Astrocyte (in vitro differentiated cells and primary cell): ENCODE results near the gene ASAP2. TPM values are rescaled to one million over a fixed set of nuclear protein-coding genes. Genes with fewer than 3 reads are reported as not detected.

Source experiments
- DNase-seq: peaks from one replicate; pipeline ENCODE4 v3.0.0-alpha.2; 2010; ENCODE audit warnings: low read depth
- FAIRE-seq: peaks from 2 replicates; lab custom pipeline; 2011; peaks lifted over from hg19 to GRCh38; lab: Jason Lieb, UNC
- H2AFZ ChIP-seq: 2 replicates; pipeline ENCODE4 v1.6.0; 2012; ENCODE audit warnings: low read depth, low read length, inconsistent platforms
- H3K27ac ChIP-seq: 2 replicates; pipeline ENCODE4 v1.5.1; 2011; ENCODE audit warnings: low read depth, low read length, inconsistent platforms
- H3K27me3 ChIP-seq: 2 replicates; pipeline ENCODE4 v1.6.0; 2011; ENCODE audit warnings: low read length, inconsistent platforms; ENCODE audit not compliant: insufficient read depth
- H3K36me3 ChIP-seq: 2 replicates; pipeline ENCODE4 v1.5.1; 2011; ENCODE audit warnings: low read length, inconsistent platforms; ENCODE audit not compliant: insufficient read depth
- H3K4me1 ChIP-seq: 2 replicates; pipeline ENCODE4 v1.5.1; 2011; ENCODE audit warnings: low read length, inconsistent platforms; ENCODE audit not compliant: insufficient read depth
- H3K4me2 ChIP-seq: 2 replicates; pipeline ENCODE4 v1.6.0; 2012; ENCODE audit warnings: low read length, inconsistent platforms
- H3K4me3 ChIP-seq: 2 replicates; pipeline ENCODE4 v1.5.1; 2011; ENCODE audit warnings: low read depth, mild to moderate bottlenecking, low read length, inconsistent platforms; ENCODE audit not compliant: insufficient read depth
- H3K79me2 ChIP-seq: 2 replicates; pipeline ENCODE4 v1.6.0; 2012; ENCODE audit warnings: mild to moderate bottlenecking, low read length, inconsistent platforms; ENCODE audit not compliant: insufficient read depth
- H3K9ac ChIP-seq: 2 replicates; pipeline ENCODE4 v1.6.0; 2012; ENCODE audit warnings: mild to moderate bottlenecking, low read length, inconsistent platforms
- H3K9me3 ChIP-seq: 2 replicates; pipeline ENCODE4 v1.5.1; 2012; ENCODE audit warnings: low read depth, mild to moderate bottlenecking, low read length, inconsistent platforms; ENCODE audit not compliant: insufficient read depth
- H4K20me1 ChIP-seq: 2 replicates; pipeline ENCODE4 v1.6.0; 2012; ENCODE audit warnings: low read length, inconsistent platforms; ENCODE audit not compliant: insufficient read depth
- H3K27ac Mint-ChIP-seq: one replicate; pipeline ENCODE4 v1.8.0; 2021; ENCODE audit warnings: mild to moderate bottlenecking, mixed read lengths; ENCODE audit not compliant: unreplicated experiment
- H3K27me3 Mint-ChIP-seq: one replicate; pipeline ENCODE4 v1.8.0; 2021; ENCODE audit warnings: low read depth, mixed read lengths; ENCODE audit not compliant: unreplicated experiment
- H3K36me3 Mint-ChIP-seq: one replicate; pipeline ENCODE4 v1.8.0; 2021; ENCODE audit warnings: low read depth, mixed read lengths; ENCODE audit not compliant: unreplicated experiment
- H3K4me1 Mint-ChIP-seq: one replicate; pipeline ENCODE4 v1.8.0; 2021; ENCODE audit warnings: low read depth, mixed read lengths; ENCODE audit not compliant: unreplicated experiment
- H3K4me3 Mint-ChIP-seq: one replicate; pipeline ENCODE4 v1.8.0; 2021; ENCODE audit warnings: mild to moderate bottlenecking, moderate library complexity, mixed read lengths; ENCODE audit not compliant: unreplicated experiment
- H3K9me3 Mint-ChIP-seq: one replicate; pipeline ENCODE4 v1.8.0; 2021; ENCODE audit warnings: mild to moderate bottlenecking, mixed read lengths; ENCODE audit not compliant: unreplicated experiment
- EZH2 ChIP-seq: IDR thresholded peaks from 2 replicates; pipeline ENCODE4 v1.6.1; 2012; ENCODE audit warnings: mild to moderate bottlenecking, low read length, inconsistent platforms; ENCODE audit not compliant: insufficient read depth
- total RNA-seq: library from RNA; stranded (reverse); gene quantifications from 2 replicates; pipeline ENCODE4 v1.2.1, GENCODE V29; 2021
- TF ChIP-seq, protein P1 (sequence below): IDR thresholded peaks from 2 replicates; pipeline ENCODE4 v1.5.1; 2011; ENCODE audit warnings: low read depth, mild to moderate bottlenecking, inconsistent platforms, low read length, moderate library complexity; ENCODE audit not compliant: insufficient read depth

ASAP2 gene
- total RNA-seq, 1 donor from 2014 or later, result 62.6 TPM

DNA sequence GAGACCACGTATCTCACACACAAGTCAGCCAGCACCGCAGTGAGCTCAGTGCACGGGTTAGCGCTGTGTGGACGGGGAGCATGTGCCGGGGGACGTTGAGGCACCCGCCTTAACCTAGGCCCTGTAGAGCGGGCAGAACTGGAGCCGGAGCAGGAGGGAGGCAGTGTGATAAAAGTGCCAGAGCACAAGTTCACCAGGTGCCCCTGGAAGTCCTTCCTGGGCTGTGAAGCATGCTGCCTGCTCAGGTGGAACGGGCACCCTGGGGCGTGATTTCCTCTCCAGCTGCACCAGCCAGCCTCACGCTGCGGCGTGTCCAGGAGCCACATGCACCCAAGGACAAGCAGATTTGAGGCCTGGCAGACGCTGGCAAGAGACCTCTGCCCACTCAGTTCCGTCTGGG, 166.4 kb downstream of the ASAP2 start:
- H3K4me1 Mint-ChIP-seq, result peaks cover 21% of the 10 kb centered on the region
- FAIRE-seq, result no peak

GRCh38 chr2:9373476-9373875, 166.9 kb downstream of the ASAP2 start:
- no peak for DNase-seq
- no peak overlapping the region for H3K4me2 ChIP-seq
- H3K27ac ChIP-seq, result no peak overlapping the region
- Mint-ChIP-seq H3K27ac (peak overlapping the region; percentile 26), H3K4me3 (no peak overlapping the region), H3K4me1 (peaks cover 25% of the 10 kb centered on the region), H3K27me3 (no peaks in the 10 kb centered on the region), H3K36me3 (peaks cover 39% of the 10 kb centered on the region), H3K9me3 (no peaks in the 10 kb centered on the region)
- H3K79me2 ChIP-seq, result no peaks in the 10 kb centered on the region
- H3K9me3 ChIP-seq, result no peaks in the 10 kb centered on the region
- no peak overlapping the region for H2AFZ ChIP-seq
- no peak overlapping the region for H3K9ac ChIP-seq
- H3K4me1 ChIP-seq, result peaks cover 20% of the 10 kb centered on the region
- no peak overlapping the region for H3K4me3 ChIP-seq
- H3K27me3 ChIP-seq, result no peaks in the 10 kb centered on the region
- H4K20me1 ChIP-seq, result peaks cover 4% of the 10 kb centered on the region
- no peak for FAIRE-seq
- no peak for TF ChIP-seq EZH2
- TF ChIP-seq, protein P1, sequence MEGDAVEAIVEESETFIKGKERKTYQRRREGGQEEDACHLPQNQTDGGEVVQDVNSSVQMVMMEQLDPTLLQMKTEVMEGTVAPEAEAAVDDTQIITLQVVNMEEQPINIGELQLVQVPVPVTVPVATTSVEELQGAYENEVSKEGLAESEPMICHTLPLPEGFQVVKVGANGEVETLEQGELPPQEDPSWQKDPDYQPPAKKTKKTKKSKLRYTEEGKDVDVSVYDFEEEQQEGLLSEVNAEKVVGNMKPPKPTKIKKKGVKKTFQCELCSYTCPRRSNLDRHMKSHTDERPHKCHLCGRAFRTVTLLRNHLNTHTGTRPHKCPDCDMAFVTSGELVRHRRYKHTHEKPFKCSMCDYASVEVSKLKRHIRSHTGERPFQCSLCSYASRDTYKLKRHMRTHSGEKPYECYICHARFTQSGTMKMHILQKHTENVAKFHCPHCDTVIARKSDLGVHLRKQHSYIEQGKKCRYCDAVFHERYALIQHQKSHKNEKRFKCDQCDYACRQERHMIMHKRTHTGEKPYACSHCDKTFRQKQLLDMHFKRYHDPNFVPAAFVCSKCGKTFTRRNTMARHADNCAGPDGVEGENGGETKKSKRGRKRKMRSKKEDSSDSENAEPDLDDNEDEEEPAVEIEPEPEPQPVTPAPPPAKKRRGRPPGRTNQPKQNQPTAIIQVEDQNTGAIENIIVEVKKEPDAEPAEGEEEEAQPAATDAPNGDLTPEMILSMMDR, result no peak
- H3K36me3 ChIP-seq, result peaks cover 10% of the 10 kb centered on the region

More for the DNA sequence above, 166.4 kb downstream of the ASAP2 start:
- peaks cover 13% of the 10 kb centered on the region for H3K36me3 ChIP-seq
- H3K27me3 ChIP-seq, result no peaks in the 10 kb centered on the region
- no peaks in the 10 kb centered on the region for H3K9me3 ChIP-seq
- H4K20me1 ChIP-seq, result peaks cover 4% of the 10 kb centered on the region
- no peaks in the 10 kb centered on the region for H3K79me2 ChIP-seq
- no peak overlapping the region for H3K4me3 Mint-ChIP-seq
- H3K9me3 Mint-ChIP-seq, result no peaks in the 10 kb centered on the region
- no peak overlapping the region for H3K27ac Mint-ChIP-seq
- no peak overlapping the region for H3K27ac ChIP-seq
- no peak for DNase-seq
- H3K4me1 ChIP-seq, result peaks cover 16% of the 10 kb centered on the region
- peaks cover 42% of the 10 kb centered on the region for H3K36me3 Mint-ChIP-seq
- no peak overlapping the region for H2AFZ ChIP-seq
- H3K4me3 ChIP-seq, result no peak overlapping the region
- H3K4me2 ChIP-seq, result no peak overlapping the region
- no peak for TF ChIP-seq EZH2
- TF ChIP-seq, protein P1, result no peak
- no peaks in the 10 kb centered on the region for H3K27me3 Mint-ChIP-seq
- no peak overlapping the region for H3K9ac ChIP-seq

DNA sequence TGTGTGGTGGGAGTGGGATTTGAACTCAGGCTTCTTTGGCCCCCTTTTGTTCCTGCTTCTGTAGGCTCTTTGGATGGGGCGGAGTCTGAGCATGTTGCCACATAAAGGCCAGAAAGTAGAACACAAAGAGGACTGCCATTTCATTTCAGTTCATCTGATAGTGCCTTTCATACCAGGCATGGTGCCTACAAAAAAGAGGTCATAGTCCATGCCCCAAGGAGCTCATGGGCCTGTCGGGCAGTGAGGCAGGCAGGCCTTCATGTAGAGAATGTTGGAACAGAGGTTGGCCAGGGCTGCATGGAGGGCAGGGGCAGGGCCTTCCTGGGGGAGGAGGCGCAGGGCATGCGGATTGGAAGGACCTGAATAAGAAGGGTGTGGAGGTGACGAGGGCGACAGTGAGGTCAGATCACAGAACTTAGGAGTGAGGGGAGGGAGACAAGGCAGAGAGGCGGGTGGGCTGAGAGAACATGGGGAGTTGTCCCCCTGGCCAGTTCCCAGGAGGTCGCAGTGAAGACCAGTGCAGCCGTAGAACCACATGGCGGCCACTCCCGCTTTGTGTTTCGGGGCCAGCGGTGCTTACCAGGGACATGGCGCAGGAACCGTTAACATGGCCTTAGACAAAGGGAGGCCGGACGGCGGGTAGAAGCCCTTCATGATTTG, 167.6 kb downstream of the ASAP2 start:
- Mint-ChIP-seq H3K4me3 (no peak overlapping the region), H3K36me3 (peaks cover 38% of the 10 kb centered on the region), H3K27ac (no peak overlapping the region)

More for the DNA sequence above, 167.6 kb downstream of the ASAP2 start:
- Histone ChIP-seq H3K4me3 (no peak overlapping the region), H4K20me1 (peaks cover 4% of the 10 kb centered on the region), H3K79me2 (no peaks in the 10 kb centered on the region), H3K9me3 (no peaks in the 10 kb centered on the region), H3K4me2 (no peak overlapping the region), H2AFZ (no peak overlapping the region), H3K4me1 (peaks cover 27% of the 10 kb centered on the region), H3K9ac (no peak overlapping the region), H3K36me3 (peaks cover 10% of the 10 kb centered on the region), H3K27me3 (no peaks in the 10 kb centered on the region), H3K27ac (no peak overlapping the region)
- DNase-seq, result no peak
- no peaks in the 10 kb centered on the region for H3K27me3 Mint-ChIP-seq
- no peak for FAIRE-seq
- no peaks in the 10 kb centered on the region for H3K9me3 Mint-ChIP-seq
- peaks cover 33% of the 10 kb centered on the region for H3K4me1 Mint-ChIP-seq
- TF ChIP-seq, protein P1, result no peak
- no peak for TF ChIP-seq EZH2
